HepG2 (cell line): ENCODE results near the gene COX4I2. TPM values are rescaled to one million over a fixed set of nuclear protein-coding genes. Genes with fewer than 3 reads are reported as not detected.

Experiments
- ATAC-seq: fragments of 200-7000 bp; cut with Tn5 transposase; 3 replicates; pipeline ENCODE4 v1.9.1; 2020; ENCODE audit warnings: mild to moderate bottlenecking, moderate library complexity
- BruUV-seq: library from RNA; stranded (reverse); fragments of 400-500 nt; replicated peaks from 2 replicates; lab custom pipeline; 2021; lab: Mats Ljungman, UMichigan
- CTCF ChIA-PET: fragments of 300-600 bp; formaldehyde crosslinking; extraction: SDS; loops from one replicate; lab custom pipeline; 2021; ENCODE audit warnings: low total read pairs, inconsistent platforms, low intra/inter-chr PET ratio; lab: Yijun Ruan, JAX
- POLR2A ChIA-PET: fragments of 350-600 bp; sonication (Branson Sonifier 250); formaldehyde crosslinking; loops from one replicate; lab custom pipeline; 2020; ENCODE audit warnings: antibody characterized with exemption, inconsistent platforms; lab: Yijun Ruan, JAX
- DNase-seq: peaks from one replicate; pipeline ENCODE4 v3.0.0-alpha.2; 2015; ENCODE audit warnings: low spot score
- FAIRE-seq: peaks from 3 replicates; lab custom pipeline; 2011; peaks lifted over from hg19 to GRCh38; lab: Jason Lieb, UNC
- H2AFZ ChIP-seq: one replicate; pipeline ENCODE4 v1.6.1; 2011; ENCODE audit warnings: low read length, inconsistent platforms
- H3K27ac ChIP-seq: fragments of 300-600 bp; 3 replicates; pipeline ENCODE4 v1.8.0; 2011; ENCODE audit warnings: mixed run types, mild to moderate bottlenecking, mixed read lengths, low read length, inconsistent platforms; ENCODE audit not compliant: insufficient read depth; ENCODE audit errors: extremely low read length
- H3K27me3 ChIP-seq, 2 experiments: fragments of 200-600 bp in 1 of 2; 2 replicates in 1 of 2; 3 replicates in 1 of 2; pipeline versions ENCODE4 v1.6.0 to v1.8.0; 2011; ENCODE audit warnings: low read length in 2 of 2, mild to moderate bottlenecking in 2 of 2, moderate library complexity in 2 of 2, inconsistent platforms in 1 of 2; ENCODE audit not compliant: insufficient read depth in 2 of 2, control insufficient read depth in 1 of 2
- H3K36me3 ChIP-seq, 2 experiments: fragments of 200-600 bp in 1 of 2; replicated peaks in 1 of 2; 2 replicates in 1 of 2; 3 replicates in 1 of 2; pipeline versions ENCODE4 v1.5.1 to v1.8.0; 2011; ENCODE audit warnings: low read length in 2 of 2, inconsistent platforms in 1 of 2; ENCODE audit not compliant: insufficient read depth in 2 of 2, control insufficient read depth in 1 of 2
- H3K4me1 ChIP-seq: 2 replicates; pipeline ENCODE4 v1.5.1; 2012; ENCODE audit warnings: low read length, inconsistent platforms; ENCODE audit not compliant: insufficient read depth
- H3K4me2 ChIP-seq: 2 replicates; pipeline ENCODE4 v1.6.0; 2011; ENCODE audit warnings: low read depth, low read length, inconsistent platforms
- H3K4me3 ChIP-seq, 3 experiments: fragments of 200-600 bp in 1 of 3; sonication (generic), shearing (Covaris generic) in 1 of 3; replicated peaks in 1 of 3; 2 replicates each; pipeline ENCODE4 v1.5.1; 2011 to 2016; ENCODE audit warnings: low read length in 3 of 3, inconsistent platforms in 2 of 3, low read depth in 2 of 3, mild to moderate bottlenecking in 2 of 3, control low read depth in 1 of 3, mixed read lengths in 1 of 3; ENCODE audit not compliant: insufficient read depth in 1 of 3
- H3K79me2 ChIP-seq: one replicate; pipeline ENCODE4 v1.6.1; 2011; ENCODE audit warnings: low read length, inconsistent platforms; ENCODE audit not compliant: insufficient read depth
- H3K9ac ChIP-seq: 2 replicates; pipeline ENCODE4 v1.6.0; 2011; ENCODE audit warnings: mild to moderate bottlenecking, low read depth, low read length, inconsistent platforms; ENCODE audit not compliant: insufficient read depth
- H3K9me3 ChIP-seq: 2 replicates; pipeline ENCODE4 v1.5.1; 2012; ENCODE audit warnings: mild to moderate bottlenecking, low read length
- H4K20me1 ChIP-seq: 2 replicates; pipeline ENCODE4 v1.6.0; 2011; ENCODE audit warnings: inconsistent platforms, mild to moderate bottlenecking, low read length, moderate library complexity; ENCODE audit not compliant: insufficient read depth
- ARNT ChIP-seq: fragments of 450-650 bp; IDR thresholded peaks from 2 replicates; pipeline ENCODE4 v1.6.1; 2017
- SP5 ChIP-seq: IDR thresholded peaks from 2 replicates; pipeline ENCODE4 v1.6.1; 2016; ENCODE audit warnings: low read depth, borderline replicate concordance
- ZFP37 ChIP-seq: sonication (generic); formaldehyde crosslinking; IDR thresholded peaks from 2 replicates; pipeline ENCODE4 v1.4.0; 2020; ENCODE audit warnings: missing genetic modification reagents, borderline replicate concordance
- ZSCAN29 ChIP-seq: sonication (generic); formaldehyde crosslinking; conservative IDR thresholded peaks from 2 replicates; pipeline ENCODE4 v1.4.0; 2020; ENCODE audit warnings: mild to moderate bottlenecking, missing genetic modification reagents
- WGBS: methylation state at CpG from one replicate; pipeline ENCODE4 v1.1.6; 2017; ENCODE audit warnings: low lambda C conversion rate; 5-methylcytosine and 5-hydroxymethylcytosine counted together
- in situ Hi-C: cut with HindIII; loops from 2 replicates; pipeline ENCODE4 v1.10.0; 2017; ENCODE audit warnings: low pct_unique_long_range_greater_than_20kb; ENCODE audit not compliant: extremely low pct_ligation_motif_present
- intact Hi-C: fragments of 100-400 bp; cut with micrococcal nuclease; formaldehyde crosslinking; loops from one replicate; pipeline ENCODE4 v1.10.0; 2022; ENCODE audit not compliant: unreplicated experiment
- polyA plus RNA-seq, 8 experiments: library from polyadenylated mRNA; depleted of rRNA in 3 of 8; stranded (reverse) in 7 of 8; unstranded in 1 of 8; fragments of >200 nt; fragmentation: Illumina TruSeq in 4 of 8; extraction: Trizol in 4 of 8; gene quantifications; 2 replicates each; pipeline versions ENCODE4 v1.2.1 to v1.2.3, GENCODE V29; 2011 to 2016; ENCODE audit warnings: low read depth in 4 of 8, missing spikeins in 1 of 8, mixed read lengths in 1 of 8; ENCODE audit not compliant: insufficient read depth in 1 of 8
- total RNA-seq, 5 experiments: library from RNA; depleted of rRNA; stranded (reverse); fragments of >200 nt; fragmentation: Illumina TruSeq; extraction: Trizol; gene quantifications; 2 replicates each; pipeline ENCODE4 v1.2.3, GENCODE V29; 2016; ENCODE audit warnings: low read depth in 1 of 5
- TF ChIP-seq, protein P1 (sequence below): sonication (generic); formaldehyde crosslinking; IDR thresholded peaks from 2 replicates; pipeline ENCODE4 v1.4.0; 2020; ENCODE audit warnings: low read depth, missing genetic modification reagents
- TF ChIP-seq, protein P2 (sequence below): IDR thresholded peaks from 2 replicates; pipeline ENCODE4 v1.6.1; 2016; ENCODE audit warnings: missing genetic modification reagents, missing compliant biosample characterization
- TF ChIP-seq, protein P3 (sequence below): sonication (generic); formaldehyde crosslinking; IDR thresholded peaks from 2 replicates; pipeline ENCODE4 v1.5.1; 2020; ENCODE audit warnings: mild to moderate bottlenecking, missing genetic modification reagents, moderate library complexity

The COX4I2 gene
- total and polyA plus RNA-seq, 2 of the 13 experiments (the other 11 are each of a cell fraction or from before 2014, with no cell fraction given): 1.1 TPM; not detected in 1

DNA sequence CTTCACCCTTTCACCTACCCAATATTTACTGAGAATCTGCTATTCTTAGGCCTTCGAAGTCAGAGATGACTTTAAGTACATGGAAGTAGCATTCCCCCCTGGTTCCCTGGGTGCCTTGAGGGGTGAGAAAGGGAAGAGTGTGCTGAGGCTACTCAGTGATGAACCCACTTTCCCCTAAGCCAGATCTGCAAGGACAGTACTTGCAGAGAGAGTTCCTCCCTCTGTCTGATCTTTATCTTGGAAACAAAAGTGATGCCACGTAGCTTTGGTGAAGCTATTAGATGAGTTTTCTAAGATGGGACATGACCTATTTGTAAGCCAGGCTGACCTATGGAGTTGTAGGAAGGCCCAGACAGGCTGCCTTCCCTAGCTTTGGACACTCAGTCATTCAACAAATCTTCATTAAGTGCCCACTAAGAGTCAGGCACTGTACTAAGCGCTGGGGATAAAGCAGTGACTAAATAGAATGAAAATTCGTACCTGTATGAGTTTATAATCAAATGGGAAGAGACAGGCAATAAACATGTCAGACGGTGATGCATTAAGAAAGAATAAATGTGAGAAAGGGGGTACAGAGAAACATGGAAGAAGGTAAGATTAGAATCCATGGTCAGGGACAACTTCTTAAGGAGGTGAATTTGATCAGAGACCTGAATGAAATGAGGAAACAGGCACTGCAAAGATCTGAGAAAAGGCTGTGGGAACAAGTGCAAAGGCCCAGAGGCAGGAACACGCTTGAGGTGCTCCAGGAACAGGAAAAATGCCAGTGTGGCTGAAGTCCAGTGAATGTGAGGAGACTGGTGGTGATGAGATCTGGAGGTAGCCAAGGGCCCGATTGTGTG lies 42.8 kb downstream of the COX4I2 start (continued):
- TF ChIP-seq, protein P1, sequence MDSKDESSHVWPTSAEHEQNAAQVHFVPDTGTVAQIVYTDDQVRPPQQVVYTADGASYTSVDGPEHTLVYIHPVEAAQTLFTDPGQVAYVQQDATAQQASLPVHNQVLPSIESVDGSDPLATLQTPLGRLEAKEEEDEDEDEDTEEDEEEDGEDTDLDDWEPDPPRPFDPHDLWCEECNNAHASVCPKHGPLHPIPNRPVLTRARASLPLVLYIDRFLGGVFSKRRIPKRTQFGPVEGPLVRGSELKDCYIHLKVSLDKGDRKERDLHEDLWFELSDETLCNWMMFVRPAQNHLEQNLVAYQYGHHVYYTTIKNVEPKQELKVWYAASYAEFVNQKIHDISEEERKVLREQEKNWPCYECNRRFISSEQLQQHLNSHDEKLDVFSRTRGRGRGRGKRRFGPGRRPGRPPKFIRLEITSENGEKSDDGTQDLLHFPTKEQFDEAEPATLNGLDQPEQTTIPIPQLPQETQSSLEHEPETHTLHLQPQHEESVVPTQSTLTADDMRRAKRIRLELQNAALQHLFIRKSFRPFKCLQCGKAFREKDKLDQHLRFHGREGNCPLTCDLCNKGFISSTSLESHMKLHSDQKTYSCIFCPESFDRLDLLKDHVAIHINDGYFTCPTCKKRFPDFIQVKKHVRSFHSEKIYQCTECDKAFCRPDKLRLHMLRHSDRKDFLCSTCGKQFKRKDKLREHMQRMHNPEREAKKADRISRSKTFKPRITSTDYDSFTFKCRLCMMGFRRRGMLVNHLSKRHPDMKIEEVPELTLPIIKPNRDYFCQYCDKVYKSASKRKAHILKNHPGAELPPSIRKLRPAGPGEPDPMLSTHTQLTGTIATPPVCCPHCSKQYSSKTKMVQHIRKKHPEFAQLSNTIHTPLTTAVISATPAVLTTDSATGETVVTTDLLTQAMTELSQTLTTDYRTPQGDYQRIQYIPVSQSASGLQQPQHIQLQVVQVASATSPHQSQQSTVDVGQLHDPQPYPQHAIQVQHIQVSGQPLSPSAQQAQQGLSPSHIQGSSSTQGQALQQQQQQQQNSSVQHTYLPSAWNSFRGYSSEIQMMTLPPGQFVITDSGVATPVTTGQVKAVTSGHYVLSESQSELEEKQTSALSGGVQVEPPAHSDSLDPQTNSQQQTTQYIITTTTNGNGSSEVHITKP: 0 out of 2 replicates have a peak, but pooled peaks have one; percentile 3
- TF ChIP-seq, protein P2, sequence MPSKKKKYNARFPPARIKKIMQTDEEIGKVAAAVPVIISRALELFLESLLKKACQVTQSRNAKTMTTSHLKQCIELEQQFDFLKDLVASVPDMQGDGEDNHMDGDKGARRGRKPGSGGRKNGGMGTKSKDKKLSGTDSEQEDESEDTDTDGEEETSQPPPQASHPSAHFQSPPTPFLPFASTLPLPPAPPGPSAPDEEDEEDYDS (CRISPR knock-in tag): 0 out of 2 replicates have a peak, but pooled peaks have one; percentile 8
- TF ChIP-seq ZSCAN29 (CRISPR knock-in tag) (0 out of 2 replicates have a peak, but pooled peaks have one; percentile 29), SP5 (CRISPR knock-in tag) (0 out of 2 replicates have a peak, but pooled peaks have one; percentile 9)

DNA sequence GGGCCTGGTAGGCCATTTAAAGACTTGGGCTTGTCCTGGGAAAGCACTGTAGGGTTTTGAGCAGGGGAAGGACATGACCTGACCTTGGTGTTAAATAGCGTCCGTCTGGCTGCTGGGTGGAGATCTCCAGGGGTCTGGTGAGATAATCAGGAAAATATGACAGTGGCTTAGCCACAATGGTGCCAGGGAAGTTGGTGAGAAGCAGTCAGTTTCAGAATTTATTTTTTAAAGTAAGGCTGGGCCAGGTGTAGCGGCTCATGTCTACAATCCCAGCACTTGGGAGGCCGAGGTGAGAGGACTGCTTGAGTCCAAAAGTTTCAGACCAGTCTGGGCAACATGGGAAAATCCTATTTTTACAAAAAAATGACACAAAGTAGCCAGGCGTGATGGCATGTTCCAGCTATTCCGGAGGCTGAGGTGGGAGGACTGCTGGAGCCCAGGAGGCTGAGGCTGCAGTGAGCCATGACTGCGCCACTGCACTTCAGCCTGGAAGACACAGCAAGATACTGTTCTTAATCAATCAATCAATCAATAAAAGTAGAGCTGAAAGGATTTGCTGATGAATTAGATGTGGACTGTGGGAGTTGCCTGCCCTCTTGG lies 43.5 kb downstream of the COX4I2 start:
- Histone ChIP-seq H3K9ac (no peak overlapping the region), H3K27ac (peak overlapping the region; percentile 55), H2AFZ (no peak overlapping the region), H3K4me3 (no peak overlapping the region), H3K27me3 (no peaks in the 10 kb centered on the region), H3K79me2 (peaks cover 90% of the 10 kb centered on the region), H3K4me1 (peaks cover 96% of the 10 kb centered on the region), H4K20me1 (peaks cover 42% of the 10 kb centered on the region), H3K36me3 (peaks cover 61 to 85% of the 10 kb centered on the region in 2 experiments), H3K4me2 (peak overlapping the region; percentile 2; the same call in 1 of the 2 replicates), H3K9me3 (no peaks in the 10 kb centered on the region)
- BruUV-seq: no TSS peak
- 94% methylated on average over 7 of the region's 7 CpGs for WGBS
- ChIA-PET POLR2A (interaction anchor here (1.0 to 20.7 kb wide), 5 partner anchors 10 to 57 kb away, joined by 3 to 643 read pairs (median 274); partner anchors contain the start of genes BCL2L1 and TPX2), CTCF (interaction anchor here (4.1 kb wide), 1 partner anchor 42 kb away, joined by 13 read pairs; the partner anchor contains the start of gene BCL2L1)
- no peak for ATAC-seq
- no peak for FAIRE-seq
- intact Hi-C loops: no loop called here
- in situ Hi-C loops: no loop called here
- no peak for DNase-seq
- no peak for TF ChIP-seq ZFP37 (CRISPR knock-in tag)
- no peak for TF ChIP-seq ARNT
- TF ChIP-seq, protein P3, sequence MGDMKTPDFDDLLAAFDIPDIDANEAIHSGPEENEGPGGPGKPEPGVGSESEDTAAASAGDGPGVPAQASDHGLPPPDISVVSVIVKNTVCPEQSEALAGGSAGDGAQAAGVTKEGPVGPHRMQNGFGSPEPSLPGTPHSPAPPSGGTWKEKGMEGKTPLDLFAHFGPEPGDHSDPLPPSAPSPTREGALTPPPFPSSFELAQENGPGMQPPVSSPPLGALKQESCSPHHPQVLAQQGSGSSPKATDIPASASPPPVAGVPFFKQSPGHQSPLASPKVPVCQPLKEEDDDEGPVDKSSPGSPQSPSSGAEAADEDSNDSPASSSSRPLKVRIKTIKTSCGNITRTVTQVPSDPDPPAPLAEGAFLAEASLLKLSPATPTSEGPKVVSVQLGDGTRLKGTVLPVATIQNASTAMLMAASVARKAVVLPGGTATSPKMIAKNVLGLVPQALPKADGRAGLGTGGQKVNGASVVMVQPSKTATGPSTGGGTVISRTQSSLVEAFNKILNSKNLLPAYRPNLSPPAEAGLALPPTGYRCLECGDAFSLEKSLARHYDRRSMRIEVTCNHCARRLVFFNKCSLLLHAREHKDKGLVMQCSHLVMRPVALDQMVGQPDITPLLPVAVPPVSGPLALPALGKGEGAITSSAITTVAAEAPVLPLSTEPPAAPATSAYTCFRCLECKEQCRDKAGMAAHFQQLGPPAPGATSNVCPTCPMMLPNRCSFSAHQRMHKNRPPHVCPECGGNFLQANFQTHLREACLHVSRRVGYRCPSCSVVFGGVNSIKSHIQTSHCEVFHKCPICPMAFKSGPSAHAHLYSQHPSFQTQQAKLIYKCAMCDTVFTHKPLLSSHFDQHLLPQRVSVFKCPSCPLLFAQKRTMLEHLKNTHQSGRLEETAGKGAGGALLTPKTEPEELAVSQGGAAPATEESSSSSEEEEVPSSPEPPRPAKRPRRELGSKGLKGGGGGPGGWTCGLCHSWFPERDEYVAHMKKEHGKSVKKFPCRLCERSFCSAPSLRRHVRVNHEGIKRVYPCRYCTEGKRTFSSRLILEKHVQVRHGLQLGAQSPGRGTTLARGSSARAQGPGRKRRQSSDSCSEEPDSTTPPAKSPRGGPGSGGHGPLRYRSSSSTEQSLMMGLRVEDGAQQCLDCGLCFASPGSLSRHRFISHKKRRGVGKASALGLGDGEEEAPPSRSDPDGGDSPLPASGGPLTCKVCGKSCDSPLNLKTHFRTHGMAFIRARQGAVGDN (CRISPR knock-in tag): peak; percentile 41
